GM23248 (cell line): Measurements from ENCODE around the gene METTL27.

Source experiments
- EZH2 ChIP-seq: fragments of 200-600 bp; sonication (generic); IDR thresholded peaks from 2 replicates; pipeline ENCODE4 v1.6.1; 2018; ENCODE audit warnings: antibody characterized with exemption, mild to moderate bottlenecking; ENCODE audit not compliant: insufficient read depth, poor library complexity, severe bottlenecking
- EZH2phosphoT487 ChIP-seq: fragments of 200-600 bp; sonication (generic); IDR thresholded peaks from 2 replicates; pipeline ENCODE4 v1.6.1; 2018; ENCODE audit warnings: antibody characterized with exemption, moderate library complexity, mild to moderate bottlenecking, low read depth; ENCODE audit not compliant: insufficient read depth

GRCh38 chr7:73830681-73831583, 11.4 kb downstream of the METTL27 start, which contains the start of gene CLDN4:
- TF ChIP-seq EZH2 (no peak), EZH2phosphoT487 (no peak)
